GM12875 (cell line): ENCODE results near the gene RIMOC1.

Experiments
- H3K4me3 ChIP-seq: one replicate; pipeline ENCODE4 v1.5.1; 2011; ENCODE audit warnings: low read depth, low read length, control low read depth
- CTCF ChIP-seq: IDR thresholded peaks from 2 replicates; pipeline ENCODE4 v1.5.1; 2011; ENCODE audit warnings: low read depth, mild to moderate bottlenecking, control low read depth, inconsistent platforms, low read length, moderate library complexity, borderline replicate concordance; ENCODE audit not compliant: insufficient read depth

Gene RIMOC1, protein sequence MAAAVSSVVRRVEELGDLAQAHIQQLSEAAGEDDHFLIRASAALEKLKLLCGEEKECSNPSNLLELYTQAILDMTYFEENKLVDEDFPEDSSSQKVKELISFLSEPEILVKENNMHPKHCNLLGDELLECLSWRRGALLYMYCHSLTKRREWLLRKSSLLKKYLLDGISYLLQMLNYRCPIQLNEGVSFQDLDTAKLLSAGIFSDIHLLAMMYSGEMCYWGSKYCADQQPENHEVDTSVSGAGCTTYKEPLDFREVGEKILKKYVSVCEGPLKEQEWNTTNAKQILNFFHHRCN

GRCh38 chr5:41903892-41904799 lies at the start of gene RIMOC1:
TSS of gene RIMOC1 (plus strand) at chr5:41904344. CDS start at chr5:41904368, 24 bp downstream.
- TF ChIP-seq CTCF = no peak
- peak within 1 kb of the TSS; percentile 94 for H3K4me3 ChIP-seq

DNA sequence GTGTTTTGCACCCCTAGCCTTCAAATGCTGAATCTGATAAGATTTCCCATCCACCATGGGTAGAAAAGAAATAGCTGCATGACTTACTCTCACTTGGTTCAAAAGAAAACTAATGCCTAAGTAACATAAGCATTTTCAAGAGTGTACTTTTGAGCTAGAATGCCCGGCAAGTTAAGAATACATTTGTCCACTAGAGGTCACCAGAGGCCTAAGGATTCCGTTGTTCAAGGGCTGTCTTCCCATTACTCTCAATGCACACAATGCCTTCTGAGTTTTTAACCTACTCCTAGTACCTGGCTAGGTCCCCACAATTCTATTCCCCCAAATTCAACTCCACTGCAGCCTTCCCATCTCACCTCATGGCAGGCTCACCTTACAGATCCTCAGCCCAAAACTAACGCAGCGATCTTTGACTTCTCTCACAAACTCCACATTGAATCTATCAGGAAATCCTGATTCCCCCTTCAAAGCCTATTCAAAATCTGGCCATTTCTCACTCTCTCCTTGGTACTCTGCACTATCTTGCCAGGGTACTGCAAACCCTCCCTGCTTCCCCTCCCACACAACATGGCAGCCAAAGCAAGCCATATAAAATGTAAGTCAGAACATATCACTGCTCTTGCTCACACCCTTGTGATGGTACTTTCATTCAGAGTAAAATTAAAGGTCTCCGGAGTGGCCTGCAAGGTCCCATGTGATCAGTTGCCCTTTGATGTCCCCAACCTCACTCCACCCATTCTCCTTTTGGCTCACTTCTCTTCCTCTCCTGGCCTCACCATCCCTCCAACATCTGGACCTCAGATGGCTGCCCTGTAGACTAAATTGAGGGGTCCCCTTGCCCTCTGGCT lies 47.3 kb upstream of the RIMOC1 start:
- TF ChIP-seq CTCF = peak; percentile 57
- no peak overlapping the region for H3K4me3 ChIP-seq

DNA sequence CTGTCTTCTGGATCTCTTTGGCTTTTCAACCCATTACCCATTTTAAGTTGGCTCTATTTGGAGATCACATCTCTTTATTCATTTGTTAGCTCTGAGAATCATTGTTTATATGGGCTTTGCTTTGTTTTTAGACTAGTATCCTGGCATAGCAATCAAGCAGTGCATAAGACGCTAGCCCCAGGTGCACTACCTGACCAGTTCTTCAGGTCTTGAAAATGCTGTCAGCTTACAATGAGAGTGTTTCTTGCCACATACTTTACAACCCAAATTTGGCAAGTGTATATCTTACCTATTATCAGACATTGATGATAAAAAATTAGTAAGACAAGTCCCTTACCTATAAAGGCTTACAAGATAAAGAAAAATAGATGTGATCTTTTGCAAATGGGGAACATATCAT lies 46.2 kb upstream of the RIMOC1 start:
- no peak overlapping the region for H3K4me3 ChIP-seq
- no peak for TF ChIP-seq CTCF

DNA sequence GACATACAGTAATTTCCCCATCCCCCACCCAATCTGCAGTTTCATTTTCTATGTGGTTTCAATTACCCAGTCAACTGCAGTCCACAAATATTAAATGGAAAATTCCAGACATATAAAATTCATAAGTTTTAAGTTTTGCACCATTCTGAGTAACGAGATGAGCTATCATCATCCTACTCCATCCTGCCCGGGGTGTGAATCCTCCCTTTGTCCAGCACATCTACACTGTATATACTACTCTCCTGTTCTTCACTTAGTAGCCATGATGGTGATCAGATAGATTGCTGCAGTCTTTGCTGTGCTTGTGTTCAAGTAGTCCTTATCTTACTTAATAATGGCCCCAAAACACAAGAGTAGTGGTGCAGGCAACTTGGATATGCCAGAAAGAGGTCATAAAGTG lies 45.3 kb upstream of the RIMOC1 start:
- no peak overlapping the region for H3K4me3 ChIP-seq
- TF ChIP-seq CTCF = no peak

DNA sequence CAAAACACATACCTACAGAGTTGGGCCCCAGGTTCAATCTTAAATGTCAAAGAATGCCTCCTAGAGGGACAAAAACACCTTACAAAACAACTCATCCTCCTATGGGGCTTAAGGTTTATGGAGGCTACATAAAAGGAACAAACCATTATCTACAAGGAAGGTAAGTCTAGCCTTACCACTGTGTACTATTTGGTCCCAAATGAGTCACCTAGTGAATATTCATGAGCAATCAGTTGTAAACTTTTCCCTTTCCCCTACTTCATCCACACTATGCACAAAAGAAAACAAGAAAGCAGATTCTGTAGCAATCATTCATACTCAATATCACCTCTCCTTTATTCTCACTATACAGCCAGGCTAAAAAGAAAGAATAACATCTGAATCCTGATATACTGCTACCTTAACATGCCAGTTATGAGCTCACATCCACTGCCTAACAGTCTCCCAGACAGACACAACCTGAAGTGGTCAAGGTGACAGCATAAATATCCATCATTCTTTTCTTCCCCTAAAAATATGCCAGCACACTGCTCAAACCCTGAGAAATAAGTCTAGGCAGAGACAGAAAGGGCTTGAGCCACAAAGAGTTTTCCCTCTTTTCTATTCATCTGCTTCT lies 40.2 kb upstream of the RIMOC1 start:
- no peak for TF ChIP-seq CTCF
- no peak overlapping the region for H3K4me3 ChIP-seq

GRCh38 chr5:41869151-41869723 lies 34.9 kb upstream of the RIMOC1 start:
- TF ChIP-seq CTCF = no peak
- peak overlapping the region; percentile 99 for H3K4me3 ChIP-seq
